ENCODE measurements around the gene VAV1. TPM values are rescaled to one million over a fixed set of nuclear protein-coding genes. Genes with fewer than 3 reads are reported as not detected.

VAV1 gene
- total and polyA plus RNA-seq, 4 donors = 0.60 to 13.3 (median 4.1) TPM

DNA sequence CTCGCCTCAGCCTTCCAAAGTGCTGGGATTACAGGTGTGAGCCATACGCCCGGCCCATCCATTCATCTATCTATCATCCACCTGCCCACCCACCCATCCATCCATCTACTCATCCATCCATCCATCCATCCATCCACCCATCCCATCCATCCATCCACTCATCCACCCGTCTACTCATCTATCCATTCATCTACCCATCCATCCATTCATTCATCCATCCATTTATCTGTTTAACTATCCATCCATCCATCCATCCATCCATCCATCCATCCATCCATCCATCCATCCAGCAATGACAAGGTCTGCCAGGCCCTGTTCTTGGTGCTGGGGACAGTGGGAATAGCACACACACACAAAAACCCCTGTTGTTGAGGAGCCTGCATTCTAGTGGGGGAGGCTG lies 4.5 kb downstream of the VAV1 start (continued):
- TF ChIP-seq RXRA (IDR thresholded peaks at IDR 0.05) = no peak
- TF ChIP-seq SP1 (IDR thresholded peaks at IDR 0.05) = no peak
- TF ChIP-seq FOXA1 (IDR thresholded peaks at IDR 0.05) = no peak
- no peak for TF ChIP-seq NR2F2 (IDR thresholded peaks at IDR 0.05)
- TF ChIP-seq HNF4G (IDR thresholded peaks at IDR 0.05) = no peak
- TF ChIP-seq EGR1 (IDR thresholded peaks at IDR 0.05; ENCODE audit: low read depth in 2 of 2) = no peak
- no peak for TF ChIP-seq YY1 (IDR thresholded peaks at IDR 0.05)

DNA sequence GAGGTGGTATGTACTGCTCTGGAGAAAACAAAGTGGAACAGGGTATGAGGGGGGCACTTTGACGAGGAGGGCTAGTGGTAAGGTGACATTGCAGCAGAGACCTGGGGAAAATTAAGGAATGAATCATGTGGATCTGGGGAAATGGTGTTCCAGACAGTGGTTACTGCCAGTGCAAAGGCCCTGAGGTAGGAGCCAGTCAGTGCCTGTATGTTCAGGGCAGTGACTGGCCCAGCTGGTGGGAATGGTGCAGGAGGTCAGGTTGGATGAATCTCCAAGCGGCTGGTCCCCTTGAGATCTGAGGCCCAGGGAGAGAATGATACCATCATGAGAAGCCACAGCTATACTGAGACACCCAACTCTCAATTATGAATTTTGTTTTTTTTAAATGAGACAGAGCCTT lies 4.9 kb downstream of the VAV1 start:
- H3K9me3 ChIP-seq (ENCODE audit: control insufficient read depth in 4 of 4, low read length in 3 of 4) = no peaks in the 10 kb centered on the region
- no peak overlapping the region for H3K9ac ChIP-seq (ENCODE audit: low read depth in 1 of 2, low read length in 2 of 2)
- H3K36me3 ChIP-seq (ENCODE audit: control insufficient read depth in 4 of 4, insufficient read depth in 3 of 4, low read depth in 1 of 4, low read length in 3 of 4) = no peaks in the 10 kb centered on the region
- no peak overlapping the region for H3K4me3 ChIP-seq (ENCODE audit: low read depth in 1 of 3, low read length in 3 of 3)
- no peak overlapping the region for H3K27ac ChIP-seq (ENCODE audit: low read depth in 1 of 2, low read length in 2 of 2)
- 88% methylated on average over 2 of the region's 2 CpGs for WGBS
- DNase-seq (ENCODE audit: low spot score) = no peak
- H3K4me1 ChIP-seq (ENCODE audit: control insufficient read depth in 4 of 4, insufficient read depth in 4 of 4, low read length in 3 of 4) = peaks cover 0 to 3% (median 0%) of the 10 kb centered on the region in 4 donors
- TF ChIP-seq ZBTB33 (IDR thresholded peaks at IDR 0.05) (no peak), RAD21 (IDR thresholded peaks at IDR 0.05) (no peak), TAF1 (conservative IDR thresholded peaks at IDR 0.05) (no peak), SP1 (IDR thresholded peaks at IDR 0.05) (no peak), RXRA (IDR thresholded peaks at IDR 0.05) (no peak)
- no peaks in the 10 kb centered on the region for H3K27me3 ChIP-seq (ENCODE audit: control insufficient read depth in 4 of 4, insufficient read depth in 4 of 4, low read length in 3 of 4)

- 76% methylated on average over 4 of the region's 4 CpGs for WGBS
- peaks cover 0 to 3% (median 0%) of the 10 kb centered on the region in 4 donors for H3K4me1 ChIP-seq (ENCODE audit: control insufficient read depth in 4 of 4, insufficient read depth in 4 of 4, low read length in 3 of 4)
- no peak overlapping the region for H3K9ac ChIP-seq (ENCODE audit: low read depth in 1 of 2, low read length in 2 of 2)
- H3K9me3 ChIP-seq (ENCODE audit: control insufficient read depth in 4 of 4, low read length in 3 of 4) = no peaks in the 10 kb centered on the region
- H3K36me3 ChIP-seq (ENCODE audit: control insufficient read depth in 4 of 4, insufficient read depth in 3 of 4, low read depth in 1 of 4, low read length in 3 of 4) = no peaks in the 10 kb centered on the region
- H3K4me3 ChIP-seq (ENCODE audit: low read depth in 1 of 3, low read length in 3 of 3) = no peak overlapping the region
- H3K27me3 ChIP-seq (ENCODE audit: control insufficient read depth in 4 of 4, insufficient read depth in 4 of 4, low read length in 3 of 4) = no peaks in the 10 kb centered on the region
- no peak for TF ChIP-seq RAD21 (IDR thresholded peaks at IDR 0.05)
- no peak for TF ChIP-seq TAF1 (conservative IDR thresholded peaks at IDR 0.05)
- TF ChIP-seq FOXA2 (IDR thresholded peaks at IDR 0.05) = no peak
- TF ChIP-seq, protein P1, sequence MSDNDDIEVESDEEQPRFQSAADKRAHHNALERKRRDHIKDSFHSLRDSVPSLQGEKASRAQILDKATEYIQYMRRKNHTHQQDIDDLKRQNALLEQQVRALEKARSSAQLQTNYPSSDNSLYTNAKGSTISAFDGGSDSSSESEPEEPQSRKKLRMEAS (IDR thresholded peaks at IDR 0.05) = no peak
- TF ChIP-seq, protein P2, sequence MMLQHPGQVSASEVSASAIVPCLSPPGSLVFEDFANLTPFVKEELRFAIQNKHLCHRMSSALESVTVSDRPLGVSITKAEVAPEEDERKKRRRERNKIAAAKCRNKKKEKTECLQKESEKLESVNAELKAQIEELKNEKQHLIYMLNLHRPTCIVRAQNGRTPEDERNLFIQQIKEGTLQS (IDR thresholded peaks at IDR 0.05) = no peak
- no peak for TF ChIP-seq ZBTB33 (IDR thresholded peaks at IDR 0.05)
- no peak for TF ChIP-seq GABPA (IDR thresholded peaks at IDR 0.05 in 1 of 2, conservative IDR thresholded peaks at IDR 0.05 in 1 of 2)
- no peak for TF ChIP-seq NR2F2 (IDR thresholded peaks at IDR 0.05)
- TF ChIP-seq EGR1 (IDR thresholded peaks at IDR 0.05; ENCODE audit: low read depth in 2 of 2) = no peak
- TF ChIP-seq RXRA (IDR thresholded peaks at IDR 0.05) = no peak
- TF ChIP-seq FOXA1 (IDR thresholded peaks at IDR 0.05) = no peak
- TF ChIP-seq JUND (IDR thresholded peaks at IDR 0.05) = no peak
- DNase-seq (ENCODE audit: low spot score) = no peak
- H3K27ac ChIP-seq (ENCODE audit: low read depth in 1 of 2, low read length in 2 of 2) = no peak overlapping the region
These were observed 5.9 kb downstream of the VAV1 start for GRCh38 chr19:6778386-6778785.
